NAMALWA (cell line): ENCODE data around the gene TNPO2.
"Not testable (repeated sequence)": the region's sequence is repeated elsewhere in the genome, so short reads cannot be mapped to it uniquely, and the experiment has no call there.

Experiments used
- DNase-seq: peaks from one replicate; pipeline ENCODE4 v3.0.0-alpha.2; 2015; ENCODE audit warnings: low spot score

The TNPO2 gene

DNA sequence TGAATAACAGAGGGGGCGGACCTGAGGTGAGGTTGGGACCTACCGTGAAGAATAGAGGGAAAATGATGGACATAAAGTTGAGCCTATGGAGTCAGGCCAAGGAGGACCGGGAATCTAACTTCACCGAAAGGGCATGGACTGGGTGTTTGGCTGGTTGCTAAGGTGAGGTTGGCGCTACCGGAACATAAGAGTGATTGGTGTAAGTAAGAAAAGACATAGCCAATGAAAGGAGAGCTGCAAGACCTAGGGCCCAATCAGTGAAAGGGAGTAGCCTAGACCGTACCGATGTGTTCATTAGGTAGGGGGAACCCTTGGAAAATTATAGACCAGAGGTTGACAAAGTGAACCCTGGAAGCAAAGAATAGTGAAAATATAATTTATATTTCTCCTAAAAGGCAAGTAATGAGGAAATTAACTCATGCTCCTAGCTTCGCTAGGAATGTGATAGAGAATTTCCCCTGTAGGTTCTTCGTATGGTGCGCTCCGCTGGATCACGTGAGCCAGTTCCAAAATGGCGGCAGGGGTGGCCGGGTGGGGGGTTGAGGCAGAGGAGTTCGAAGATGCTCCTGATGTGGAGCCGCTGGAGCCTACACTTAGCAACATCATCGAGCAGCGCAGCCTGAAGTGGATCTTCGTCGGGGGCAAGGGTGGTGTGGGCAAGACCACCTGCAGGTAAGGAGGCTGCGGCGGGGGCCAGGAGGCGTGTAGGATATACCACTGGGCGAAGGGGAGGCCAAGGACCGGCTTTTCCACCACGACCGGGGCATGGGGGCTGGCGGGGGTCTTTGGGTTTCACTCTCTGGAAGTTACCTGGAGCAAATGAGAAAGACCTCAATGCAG, 13.5 kb upstream of the TNPO2 start, which contains the start of gene GET3:
Gene GET3, plus strand, starts transcription at position 503 of the 840 bp plus-strand sequence. Its CDS starts 9 bp downstream, at position 512.
- DNase-seq = peak; percentile 96

DNA sequence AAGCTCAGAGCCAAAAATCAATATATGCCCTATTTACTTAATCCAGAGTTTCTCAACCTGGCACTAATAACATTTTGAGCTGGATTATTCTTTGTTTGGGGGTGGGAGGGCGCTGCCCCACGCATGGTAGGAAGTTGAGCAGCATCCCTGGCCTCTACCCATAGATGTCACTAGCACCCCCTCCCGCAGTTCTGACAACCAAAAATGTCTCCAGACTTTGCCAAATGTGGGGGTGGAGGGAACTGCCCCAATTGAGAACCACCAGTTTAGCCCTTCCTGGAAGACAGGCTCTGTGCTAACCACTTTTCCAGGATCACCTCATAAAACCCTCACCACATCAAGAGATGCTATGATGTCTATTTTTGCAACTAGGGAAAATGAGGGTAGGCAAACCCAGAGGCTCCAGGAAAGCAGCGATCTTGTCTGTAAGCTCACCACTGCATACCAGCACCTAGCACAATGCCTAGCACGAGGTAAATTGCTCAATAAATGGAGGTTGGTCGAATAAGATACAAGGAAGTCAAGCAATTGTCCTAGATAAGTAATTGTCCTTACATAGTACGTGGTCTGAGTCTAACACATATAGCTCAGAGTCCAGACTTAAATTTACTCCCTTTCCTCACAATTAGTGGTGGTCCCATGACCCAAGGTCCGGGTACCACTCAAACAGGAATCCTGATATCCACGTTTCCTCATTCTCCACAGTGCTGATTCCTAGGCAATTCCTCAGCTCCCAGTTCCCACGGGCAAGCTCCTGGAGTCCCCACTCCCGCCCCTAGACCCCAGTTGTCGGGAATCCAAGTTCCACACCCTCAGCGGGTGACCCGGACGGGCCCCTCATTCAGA, 9.9 kb upstream of the TNPO2 start:
- DNase-seq = peak; percentile 87

DNA sequence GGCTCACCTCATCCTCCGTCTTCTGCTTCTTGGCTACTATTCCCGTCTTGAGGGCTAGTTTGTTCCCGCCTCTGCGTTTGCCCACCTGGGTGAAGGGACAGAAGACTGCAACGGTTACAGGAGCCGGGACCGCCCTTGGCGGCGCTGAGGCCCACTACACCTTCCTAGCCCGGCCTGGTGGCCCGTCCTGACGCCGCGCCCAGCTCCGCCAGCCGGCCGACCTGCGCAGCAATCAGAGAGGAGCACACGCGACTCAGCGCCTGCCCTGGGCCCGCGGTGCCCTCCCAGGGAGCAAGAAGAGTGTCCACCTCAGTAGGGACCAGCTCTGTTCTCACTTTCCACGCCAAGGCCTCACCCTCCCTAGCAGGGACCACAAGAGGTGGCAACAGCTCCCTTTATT, 7.6 kb upstream of the TNPO2 start:
- no peak for DNase-seq

DNA sequence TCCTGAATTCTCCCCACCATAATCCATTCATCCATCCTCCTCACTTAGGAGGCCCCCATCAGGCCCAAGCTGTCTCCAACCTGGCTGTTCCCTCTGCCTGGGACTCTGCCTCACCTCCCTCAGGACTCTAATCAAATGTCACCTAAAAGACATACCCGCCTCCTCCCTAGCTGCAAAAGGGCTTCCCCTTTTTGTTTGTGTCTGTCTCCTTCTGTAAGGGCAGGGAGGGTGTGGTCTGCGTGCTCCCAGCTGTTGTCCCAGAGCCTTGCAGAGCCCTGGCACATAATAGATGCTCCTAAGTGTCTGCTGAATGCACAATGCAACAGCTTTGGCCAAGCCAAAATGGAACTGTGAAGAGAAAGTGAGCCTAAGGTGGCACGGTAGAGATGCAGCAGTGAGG, 6.3 kb upstream of the TNPO2 start:
- DNase-seq = no peak

DNA sequence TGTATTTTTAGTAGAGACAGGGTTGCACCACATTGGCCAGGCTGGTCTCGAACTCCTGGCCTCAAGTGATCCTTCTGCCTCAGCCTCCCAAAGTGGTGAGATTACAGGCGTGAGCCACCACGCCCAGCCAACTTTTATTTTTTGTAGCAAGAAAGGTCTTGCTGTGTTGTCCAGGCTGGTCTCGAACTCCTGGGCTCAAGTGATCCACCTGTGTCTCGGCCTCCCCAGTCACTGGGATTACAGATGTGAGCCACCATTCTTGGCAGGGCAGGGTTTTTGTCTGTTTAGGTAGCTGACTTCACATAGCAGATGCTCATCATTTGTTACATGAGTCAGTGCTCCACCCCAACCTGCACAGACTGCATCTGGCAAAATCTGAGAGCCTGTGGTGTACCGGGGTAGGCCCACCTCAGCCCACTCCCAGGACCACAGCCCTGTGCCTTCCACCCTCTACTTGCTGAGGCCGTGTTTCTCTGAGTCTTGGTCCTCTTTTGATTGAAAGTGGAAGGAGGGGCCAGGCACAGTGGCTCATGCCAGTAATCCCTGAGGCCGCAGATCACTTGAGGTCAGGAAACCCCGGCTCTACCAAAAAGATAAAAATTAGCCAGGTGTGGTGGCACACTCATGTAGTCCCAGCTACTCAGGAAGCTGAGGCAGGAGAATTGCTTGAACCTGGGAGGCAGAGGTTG, 4.2 kb upstream of the TNPO2 start:
- no peak for DNase-seq

DNA sequence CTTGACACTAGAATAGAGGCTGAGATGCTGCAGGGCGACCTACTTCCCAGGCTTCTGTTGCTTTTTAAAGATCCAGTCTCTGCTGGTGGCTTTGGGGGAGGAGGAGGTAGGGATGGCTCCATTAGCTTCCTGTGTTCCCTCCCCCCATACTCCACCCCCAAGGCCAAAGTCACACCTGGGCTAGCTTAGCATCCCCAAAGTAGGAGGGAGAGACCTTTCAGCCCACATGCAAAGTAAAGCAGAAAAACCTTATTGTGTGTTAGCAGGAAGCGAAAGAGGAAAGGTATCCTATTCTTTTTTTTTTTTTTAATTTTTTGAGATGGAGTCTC, 3.2 kb upstream of the TNPO2 start:
- no peak for DNase-seq

DNA sequence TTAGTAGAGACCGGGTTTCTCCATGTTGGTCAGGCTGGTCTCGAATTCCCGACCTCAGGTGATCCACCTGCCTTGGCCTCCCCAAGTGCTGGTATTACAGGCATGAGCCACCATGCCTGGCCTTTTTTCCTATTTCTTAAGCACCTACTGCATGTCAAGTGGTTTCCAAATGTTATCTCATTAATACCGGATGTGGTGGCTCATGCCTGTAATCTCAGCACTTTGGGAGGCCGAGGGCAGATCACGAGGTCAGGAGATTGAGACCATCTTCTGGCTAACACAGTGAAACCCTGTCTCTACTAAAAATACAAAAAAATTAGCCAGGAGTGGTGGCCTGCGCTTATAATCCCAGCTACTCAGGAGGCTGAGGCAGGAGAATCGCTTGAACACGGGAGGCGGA, 1.9 kb upstream of the TNPO2 start:
- not testable (repeated sequence) for DNase-seq

DNA sequence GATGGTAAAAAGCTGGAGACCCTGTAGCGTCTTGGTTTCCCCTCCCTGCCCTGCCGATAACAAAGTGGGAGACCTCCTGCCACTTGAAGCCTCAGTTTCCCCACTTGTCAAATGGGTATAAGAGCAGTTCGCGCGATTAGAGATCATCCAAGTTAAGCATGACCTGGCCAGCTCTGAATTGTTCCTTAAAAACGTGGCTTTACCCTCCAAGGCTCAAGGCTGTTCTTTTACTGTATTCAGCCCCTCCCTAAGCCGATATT, 421 bp downstream of the TNPO2 start:
- DNase-seq = no peak

DNA sequence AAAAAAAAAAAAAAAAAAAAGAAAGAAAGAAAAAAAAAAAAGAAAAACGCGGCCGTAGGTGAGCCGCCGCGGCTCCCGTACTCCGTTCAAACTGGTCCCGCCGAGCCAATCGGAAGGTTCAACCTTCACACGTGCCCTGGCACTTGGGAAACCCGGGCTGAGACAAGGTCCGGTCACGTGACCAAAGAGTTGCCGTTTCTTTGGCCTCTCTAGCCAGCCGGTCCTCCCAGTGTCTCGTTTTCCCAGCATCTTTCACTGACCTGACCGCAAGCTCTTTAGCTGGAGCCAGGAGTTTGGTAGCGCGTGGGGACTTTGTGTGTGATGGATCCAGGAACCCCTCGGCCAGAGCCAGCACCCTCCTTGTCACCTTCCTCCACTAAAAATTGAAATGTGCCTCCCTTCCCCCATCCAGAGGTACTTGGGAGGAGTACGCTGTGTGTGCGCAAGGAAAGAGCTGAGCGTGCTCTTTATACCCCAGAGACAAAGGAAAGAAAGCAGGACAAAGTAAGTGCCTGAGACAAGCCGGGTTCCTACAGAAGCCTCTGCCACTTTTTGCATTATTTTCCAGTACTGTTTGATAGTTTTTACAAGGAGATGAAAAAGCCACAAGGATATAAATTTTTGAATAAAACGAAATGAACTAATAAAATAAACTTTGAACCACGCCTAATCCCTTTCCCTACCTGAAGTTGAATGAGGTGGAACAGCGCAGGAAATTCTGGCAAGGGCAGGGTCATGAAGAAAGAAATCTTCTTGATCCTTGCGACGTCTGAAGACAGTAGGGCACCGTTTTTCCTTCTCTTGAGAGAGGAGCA, 959 bp downstream of the TNPO2 start:
- DNase-seq = peak; percentile 98

DNA sequence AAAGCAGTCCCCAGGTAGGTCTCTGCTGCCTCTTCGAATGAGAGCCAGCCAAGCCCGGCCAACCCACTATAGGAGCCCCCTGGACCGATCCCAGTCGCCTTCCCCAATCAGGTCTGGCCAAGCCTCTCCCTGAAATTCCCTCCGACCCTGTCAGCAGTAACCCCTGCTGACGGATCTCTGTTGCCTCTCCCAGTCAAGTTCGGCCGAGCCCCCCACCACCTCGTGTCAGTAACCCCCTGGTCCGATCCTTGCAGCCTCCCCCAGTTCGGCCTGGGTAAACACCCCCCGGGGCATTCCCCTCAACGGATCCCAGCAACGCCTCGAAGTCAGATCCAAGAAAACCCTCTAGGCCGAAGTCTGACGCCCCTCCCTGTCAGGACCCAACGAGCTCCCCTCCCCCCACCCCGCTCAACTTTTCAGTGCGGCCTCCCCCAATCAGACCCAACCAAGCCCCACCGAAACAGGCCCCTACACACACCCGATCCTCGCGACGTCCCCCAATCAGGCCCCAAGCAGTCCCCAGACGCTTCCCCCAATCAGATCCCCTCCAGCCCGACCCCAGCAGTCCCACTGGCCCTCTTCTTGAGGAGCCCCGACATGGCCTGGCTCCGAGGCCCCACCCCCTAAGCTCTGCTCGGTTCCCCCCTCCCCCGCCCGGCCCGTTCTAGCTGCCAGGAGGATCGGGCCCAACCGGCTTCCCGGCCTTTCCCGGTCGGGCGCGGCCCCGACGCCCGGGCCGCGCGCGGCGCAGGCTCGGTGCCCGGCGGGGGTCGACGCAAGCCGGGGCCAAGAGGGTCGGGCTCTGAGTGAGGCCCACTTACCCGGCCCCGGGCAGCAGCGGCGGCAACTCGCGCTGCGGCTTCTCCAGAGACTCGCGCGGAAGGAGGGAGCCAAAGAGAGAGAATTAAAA, 1.8 kb downstream of the TNPO2 start:
- peak; percentile 63 for DNase-seq

DNA sequence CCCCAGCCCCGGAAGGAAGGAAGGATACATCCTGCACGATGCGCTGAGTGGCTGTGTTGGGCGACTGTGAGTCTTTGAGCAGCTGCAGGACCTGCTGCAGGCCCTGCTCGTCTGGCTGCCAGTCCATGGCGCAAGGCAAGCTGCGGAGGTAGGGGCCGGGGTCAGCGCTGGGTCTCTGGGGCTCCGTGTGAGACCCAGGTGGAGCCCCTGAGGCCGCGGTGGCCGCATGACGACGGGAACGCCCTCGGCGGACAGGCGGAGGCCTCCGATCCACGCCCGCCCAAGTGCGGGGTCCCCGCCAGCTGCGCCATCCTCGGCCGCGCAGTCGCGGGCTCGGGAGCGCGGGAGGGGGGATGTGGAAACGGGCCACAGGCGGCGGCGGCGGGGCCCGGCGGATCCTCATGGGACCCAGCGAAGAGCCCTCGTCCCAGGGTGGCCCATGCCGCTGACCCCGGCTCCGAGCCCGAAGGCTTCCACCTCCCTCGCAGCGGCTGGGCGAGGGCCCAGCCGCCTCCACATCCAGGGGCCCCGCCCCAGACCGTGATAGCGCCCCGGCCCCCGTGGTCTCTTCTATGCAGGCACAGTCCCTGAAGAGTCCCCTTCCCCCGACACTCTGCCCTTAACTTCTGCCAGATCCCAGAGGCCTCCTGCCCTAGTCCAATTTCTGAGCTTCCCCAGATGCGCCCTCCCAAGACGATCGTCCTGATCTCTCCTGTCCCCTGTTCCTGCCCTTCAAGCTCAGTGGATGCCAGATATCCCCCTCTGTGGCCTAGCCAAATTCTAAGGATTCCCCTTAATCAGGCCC, 2.7 kb downstream of the TNPO2 start:
- no peak for DNase-seq

DNA sequence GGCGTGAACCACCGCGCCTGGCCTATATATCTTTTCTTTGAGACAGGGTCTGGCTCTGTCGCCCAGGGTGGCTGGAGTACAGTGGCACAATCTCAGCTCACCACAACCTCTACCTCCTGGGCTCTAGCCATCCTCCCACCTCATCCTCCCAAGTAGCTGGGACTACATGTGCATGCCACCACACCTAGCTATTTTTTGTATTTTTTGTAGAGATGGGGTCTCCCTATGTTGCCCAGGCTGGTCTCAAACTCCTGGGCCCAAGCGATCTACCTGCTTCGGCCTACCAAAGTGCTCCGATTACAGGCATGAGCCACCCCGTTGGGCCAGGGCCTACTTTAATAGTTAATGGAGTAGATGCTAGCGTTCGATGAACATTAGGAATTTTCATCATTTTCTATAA, 3.4 kb downstream of the TNPO2 start:
- DNase-seq = no peak

DNA sequence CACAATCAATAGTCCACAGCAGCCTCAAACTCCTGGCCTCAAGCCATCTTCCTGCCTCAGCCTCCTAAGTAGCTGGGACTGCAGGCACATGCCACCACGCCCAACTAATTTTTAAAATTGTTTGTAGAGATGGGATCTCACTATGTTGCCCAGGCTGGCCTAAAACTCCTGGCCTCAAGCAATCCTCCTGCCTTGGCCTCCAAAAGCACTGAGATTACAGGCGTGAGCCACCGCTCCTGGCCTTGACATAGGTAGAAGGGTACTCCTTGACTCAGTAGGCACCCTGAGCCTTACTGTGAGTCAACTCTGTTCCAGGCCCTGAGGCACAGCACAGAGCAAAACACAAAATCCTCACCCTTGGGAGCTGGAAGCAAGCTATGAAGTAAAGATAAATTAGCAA, 7.8 kb downstream of the TNPO2 start:
- DNase-seq = no peak

DNA sequence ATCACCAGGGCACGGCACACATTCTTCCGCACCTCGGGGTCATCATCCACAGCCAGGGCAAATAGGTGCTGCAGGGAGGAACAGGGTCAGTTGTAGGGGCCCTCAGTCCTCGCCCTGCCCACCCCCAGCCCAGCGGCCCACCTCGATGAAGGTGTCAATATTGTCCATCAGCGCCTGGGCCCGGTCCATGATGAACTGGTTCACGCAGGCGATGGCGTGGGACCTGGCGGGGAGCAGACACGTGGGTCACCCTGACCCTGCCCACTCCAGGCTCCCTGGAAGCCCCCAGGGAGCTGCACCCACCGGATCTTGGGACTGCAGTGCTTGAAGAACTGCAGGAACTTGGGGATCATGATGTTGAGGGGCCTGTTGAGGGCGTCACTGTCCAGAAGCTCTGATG, 8.6 kb downstream of the TNPO2 start:
- DNase-seq = no peak

DNA sequence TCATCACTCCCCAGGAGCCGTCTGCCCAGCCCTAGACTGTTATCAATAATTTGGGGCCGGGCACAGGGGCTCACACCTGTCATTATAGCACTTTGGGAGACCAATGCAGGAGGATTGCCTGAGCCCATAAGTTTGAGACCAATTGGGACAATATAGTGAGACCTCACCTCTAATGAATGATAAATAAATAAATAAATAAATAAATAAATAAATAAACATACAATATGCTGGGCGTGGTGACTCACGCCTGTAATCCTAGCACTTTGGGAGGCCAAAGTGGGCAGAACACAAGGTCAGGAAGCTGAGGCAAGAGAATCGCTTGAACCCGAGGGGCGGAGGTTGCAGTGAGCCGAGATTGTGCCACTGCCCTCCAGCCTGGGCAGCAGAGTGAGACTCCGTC, 10.4 kb downstream of the TNPO2 start:
- DNase-seq = not testable (repeated sequence)

DNA sequence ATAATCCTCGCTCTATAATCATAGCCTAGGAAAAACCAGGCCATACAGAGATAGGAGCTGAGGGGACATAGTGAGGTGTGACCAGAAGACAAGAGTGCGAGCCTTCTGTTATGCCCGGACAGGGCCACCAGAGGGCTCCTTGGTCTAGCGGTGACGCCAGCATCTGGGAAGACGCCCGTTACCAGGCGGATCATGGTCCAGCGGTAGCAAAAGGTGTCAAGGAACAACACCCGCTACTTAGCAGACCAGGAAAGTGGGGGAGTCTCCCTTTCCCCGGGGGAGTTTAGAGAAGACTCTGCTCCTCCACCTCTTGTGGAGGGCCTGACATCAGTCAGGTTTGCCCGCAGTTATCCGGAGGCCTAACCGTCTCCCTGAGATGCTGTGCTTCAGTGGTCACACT, 11.7 kb downstream of the TNPO2 start:
- not testable (repeated sequence) for DNase-seq

DNA sequence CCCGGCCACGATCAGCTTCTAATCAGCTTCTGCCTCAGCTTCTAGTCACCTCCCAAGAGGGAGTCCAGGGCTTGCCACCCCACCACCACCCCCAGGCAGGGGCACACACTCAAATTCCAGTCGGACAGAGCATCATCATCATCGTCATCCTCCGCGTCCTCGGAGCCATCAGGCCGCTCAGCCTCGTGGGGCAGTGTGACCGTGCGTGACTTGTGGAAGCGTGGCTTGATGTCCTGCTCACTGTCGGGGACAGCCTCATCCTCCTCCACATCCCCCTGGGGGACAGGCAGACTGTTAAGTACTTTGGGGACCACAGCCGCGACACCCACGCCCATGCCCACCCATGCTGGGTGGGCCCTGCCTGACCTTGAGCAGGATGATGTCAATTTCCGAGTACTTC, 12.5 kb downstream of the TNPO2 start:
- DNase-seq = no peak

DNA sequence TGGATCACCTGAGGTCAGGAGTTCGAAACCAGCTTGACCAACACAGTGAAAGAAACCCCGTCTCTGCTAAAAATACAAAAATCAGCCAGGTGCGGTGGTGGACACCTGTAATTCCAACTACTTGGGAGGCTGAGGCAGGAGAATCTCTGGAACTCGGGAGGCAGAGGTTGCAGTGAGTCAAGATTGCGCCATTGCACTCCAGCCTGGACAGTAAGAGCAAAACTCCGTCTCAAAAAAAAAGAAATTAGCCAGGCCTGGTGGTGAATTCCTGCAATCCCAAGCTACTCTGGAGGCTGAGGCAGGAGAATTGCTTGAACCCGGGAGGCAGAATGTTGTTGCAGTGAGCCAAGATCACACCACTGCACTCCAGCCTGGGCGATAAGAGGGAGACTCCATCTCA, 15.1 kb downstream of the TNPO2 start:
- no peak for DNase-seq

DNA sequence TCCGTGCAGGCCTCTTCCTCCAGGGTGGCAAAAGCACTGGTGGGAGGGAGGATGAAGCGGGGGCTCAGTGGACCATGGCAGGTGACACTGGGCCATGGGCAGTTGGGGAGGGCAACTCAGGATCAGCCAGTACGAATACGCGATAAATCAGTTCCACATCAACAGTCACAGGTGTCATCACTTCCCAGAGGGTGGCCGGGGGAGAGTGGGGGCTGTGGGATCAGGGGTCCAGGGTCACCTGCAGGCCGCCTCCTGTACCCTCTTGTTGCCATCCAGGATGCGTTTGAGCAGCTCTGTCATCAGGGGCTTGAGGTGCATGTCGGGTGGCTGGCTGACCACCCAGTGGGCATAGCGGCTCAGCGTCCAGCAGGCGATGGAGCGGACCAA, 17.4 kb downstream of the TNPO2 start:
- DNase-seq = no peak

DNA sequence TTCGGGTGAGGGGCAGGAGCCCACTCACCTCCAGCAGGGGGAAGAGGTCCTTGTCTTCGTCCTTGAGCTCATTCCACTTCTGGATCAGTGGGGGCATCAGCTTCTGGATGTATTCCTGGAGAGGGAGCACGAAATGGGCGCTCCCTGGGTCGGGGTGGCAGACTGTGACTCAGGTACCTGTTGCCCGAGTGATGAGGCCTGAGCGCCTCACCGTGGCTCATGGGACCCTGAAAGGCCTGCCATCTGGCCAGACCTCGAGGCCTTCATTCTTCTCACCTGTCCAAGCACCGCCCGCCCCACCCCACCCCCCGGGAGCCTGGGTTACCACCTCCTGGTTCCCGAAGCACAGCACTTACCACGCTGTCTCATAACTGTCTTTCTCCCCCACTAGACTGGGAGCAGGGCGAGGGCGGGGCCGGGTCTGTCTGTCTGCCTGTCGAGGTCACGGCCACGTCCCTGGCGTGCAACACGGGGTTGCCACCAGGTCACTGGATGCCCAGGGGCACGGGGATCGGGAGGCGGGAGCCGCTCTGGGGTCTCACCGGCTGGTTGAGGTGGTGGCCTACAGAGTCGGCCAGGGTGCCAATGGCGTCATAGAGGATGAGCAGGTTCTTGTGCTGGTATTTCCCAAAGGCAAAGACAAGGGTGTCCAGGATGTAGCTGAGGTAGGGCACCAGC, 17.9 kb downstream of the TNPO2 start:
- DNase-seq = no peak
